K562 (cell line): Measurements from ENCODE around the gene ENDOV. TPM values are rescaled to one million over a fixed set of nuclear protein-coding genes. Genes with fewer than 3 reads are reported as not detected.
A peak's percentile ranks its signal among the peaks of the same experiment; 100 is the strongest.

ENCODE experiments used
- ATAC-seq: fragments of 200-7000 bp; cut with Tn5 transposase; 3 replicates; pipeline ENCODE4 v1.9.1; 2020; ENCODE audit warnings: moderate library complexity
- BruUV-seq: library from RNA; stranded (reverse); fragments of 400-500 nt; replicated peaks from 2 replicates; lab custom pipeline; 2021; lab: Mats Ljungman, UMichigan
- CTCF ChIA-PET: fragments of 300-600 bp; formaldehyde crosslinking; extraction: SDS; loops from one replicate; lab custom pipeline; 2021; ENCODE audit warnings: low intra/inter-chr PET ratio; lab: Yijun Ruan, JAX
- POLR2A ChIA-PET: fragments of 300-600, 350-650 bp; sonication (Branson Sonifier 250); formaldehyde crosslinking; extraction: SDS; loops from one replicate; lab custom pipeline; 2021; ENCODE audit warnings: antibody characterized with exemption, inconsistent platforms; lab: Yijun Ruan, JAX
- DNase-seq, 4 experiments: peaks; one replicate each; pipeline versions ENCODE4 v3.0.0 to v3.0.0-alpha.2; 2011 to 2018; ENCODE audit warnings: low spot score in 3 of 4, mixed read lengths in 3 of 4; ENCODE audit errors: extremely low read depth in 1 of 4
- FAIRE-seq: peaks from 2 replicates; lab custom pipeline; 2011; peaks lifted over from hg19 to GRCh38; lab: Jason Lieb, UNC
- H2AFZ ChIP-seq: 2 replicates; pipeline ENCODE4 v1.6.0; 2011; ENCODE audit warnings: low read depth, low read length, control low read depth, inconsistent platforms
- H3K27ac ChIP-seq: fragments of 200-600 bp; 3 replicates; pipeline ENCODE4 v1.8.0; 2011; ENCODE audit warnings: low read depth, mild to moderate bottlenecking, control low read depth, inconsistent platforms, low read length, moderate library complexity, mixed read lengths; ENCODE audit errors: extremely low read depth
- H3K27me3 ChIP-seq, 2 experiments: fragments of 300-600 bp in 1 of 2; 2 replicates in 1 of 2; 3 replicates in 1 of 2; pipeline versions ENCODE4 v1.6.0 to v1.8.0; 2011; ENCODE audit warnings: inconsistent platforms in 2 of 2, low read length in 2 of 2, mild to moderate bottlenecking in 1 of 2, mixed read lengths in 1 of 2, moderate library complexity in 1 of 2; ENCODE audit not compliant: control insufficient read depth in 2 of 2, insufficient read depth in 2 of 2
- H3K36me3 ChIP-seq: fragments of 300-600 bp; 3 replicates; pipeline ENCODE4 v1.8.0; 2011; ENCODE audit warnings: mild to moderate bottlenecking, low read length, inconsistent platforms; ENCODE audit not compliant: control insufficient read depth, insufficient read depth
- H3K4me1 ChIP-seq, 2 experiments: fragments of 200-600 bp in 1 of 2; replicated peaks in 1 of 2; 2 replicates in 1 of 2; 3 replicates in 1 of 2; pipeline versions ENCODE4 v1.5.1 to v1.8.0; 2011; ENCODE audit warnings: inconsistent platforms in 2 of 2, low read length in 2 of 2, mild to moderate bottlenecking in 1 of 2, mixed read lengths in 1 of 2, moderate library complexity in 1 of 2; ENCODE audit not compliant: control insufficient read depth in 2 of 2, insufficient read depth in 2 of 2
- H3K4me2 ChIP-seq: 2 replicates; pipeline ENCODE4 v1.6.1; 2011; ENCODE audit warnings: low read length, control low read depth, inconsistent platforms, mixed read lengths; ENCODE audit not compliant: insufficient read depth
- H3K4me3 ChIP-seq: fragments of 200-600 bp; sonication (generic), shearing (Covaris generic); 2 replicates; pipeline ENCODE4 v1.5.1; 2016; ENCODE audit warnings: control low read depth, inconsistent platforms
- H3K79me2 ChIP-seq: fragments of 200-600 bp; 3 replicates; pipeline ENCODE4 v1.8.0; 2011; ENCODE audit warnings: low read length, inconsistent platforms; ENCODE audit not compliant: control insufficient read depth, insufficient read depth
- H3K9ac ChIP-seq, 2 experiments: 2 replicates each; pipeline versions ENCODE4 v1.6.0 to v1.6.1; 2011; ENCODE audit warnings: low read depth in 2 of 2, low read length in 2 of 2, control low read depth in 1 of 2, inconsistent platforms in 1 of 2, mild to moderate bottlenecking in 1 of 2, mixed read lengths in 1 of 2; ENCODE audit not compliant: insufficient read depth in 1 of 2
- H3K9me1 ChIP-seq: one replicate; pipeline ENCODE4 v1.6.0; 2011; ENCODE audit warnings: inconsistent platforms, mild to moderate bottlenecking, low read length, moderate library complexity; ENCODE audit not compliant: control insufficient read depth, insufficient read depth
- H3K9me3 ChIP-seq: replicated peaks from 2 replicates; pipeline ENCODE4 v1.5.1; 2011; ENCODE audit warnings: low read depth, low read length, inconsistent platforms; ENCODE audit not compliant: control insufficient read depth, insufficient read depth
- H4K20me1 ChIP-seq: replicated peaks from 2 replicates; pipeline ENCODE4 v1.6.1; 2011; ENCODE audit warnings: low read length, inconsistent platforms, mixed read lengths; ENCODE audit not compliant: control insufficient read depth, insufficient read depth
- CXXC5 ChIP-seq: fragments of 250-450 bp; sonication (Bioruptor Pico); IDR thresholded peaks from 2 replicates; pipeline ENCODE4 v1.8.0; 2022; ENCODE audit warnings: inconsistent platforms, mild to moderate bottlenecking, moderate library complexity
- POLR2G ChIP-seq: fragments of 200-400 bp; formaldehyde crosslinking; IDR thresholded peaks from 2 replicates; pipeline ENCODE4 v1.6.1; 2017; ENCODE audit warnings: low read depth, mild to moderate bottlenecking, antibody characterized with exemption, low read length, moderate library complexity
- WGBS: fragments of 100-300 bp; shearing (Covaris generic); methylation state at CpG from one replicate; pipeline ENCODE4 v1.1.6; 2016; ENCODE audit warnings: low coverage, mixed read lengths; ENCODE audit not compliant: insufficient coverage; ENCODE audit errors: missing lambda C conversion rate; 5-methylcytosine and 5-hydroxymethylcytosine counted together
- in situ Hi-C: fragments of 300-500 bp; cut with MboI; formaldehyde crosslinking; loops from 4 replicates; pipeline ENCODE4 v1.15.0; 2018; ENCODE audit warnings: inconsistent platforms, mixed read lengths
- intact Hi-C: fragments of 100-400 bp; cut with micrococcal nuclease; formaldehyde crosslinking; loops from 2 replicates; pipeline ENCODE4 v1.14.2; 2022
- polyA plus RNA-seq, 8 experiments: library from polyadenylated mRNA; depleted of rRNA in 4 of 8; stranded (reverse) in 5 of 8; unstranded in 3 of 8; fragments of >200 nt; fragmentation: Nextera tagmentation in 2 of 8; fragmentation: Illumina TruSeq in 1 of 8; extraction: Ambion mirVana in 2 of 8; extraction: Trizol in 1 of 8; gene quantifications; 2 replicates each; pipeline versions ENCODE4 v1.2.1 to v1.2.3, GENCODE V29; 2011 to 2014; ENCODE audit warnings: inconsistent platforms in 1 of 8, missing spikeins in 1 of 8
- total RNA-seq, 7 experiments: library from RNA; depleted of rRNA in 6 of 7; stranded (reverse); fragments of >200 nt in 6 of 7; fragmentation: Illumina TruSeq in 2 of 7; extraction: Trizol in 2 of 7; gene quantifications; 2 replicates each; pipeline versions ENCODE4 v1.2.1 to v1.2.3, GENCODE V29; 2011 to 2021; ENCODE audit warnings: low replicate concordance in 1 of 7

ENDOV gene
- total and polyA plus RNA-seq, 9 of the 15 experiments (the other 6 are each of a cell fraction or from before 2014, with no cell fraction given), result 1.2 to 8.2 (median 3.7) TPM

GRCh38 chr17:80452173-80452915 is 37.4 kb downstream of the ENDOV start:
- intact Hi-C loops, result no loop called here
- ChIA-PET POLR2A (interaction anchor here (0.6 to 1.0 kb wide), 6 partner anchors 10 to 654 kb away, joined by 3 to 4 read pairs (median 3); no protein-coding TSS in a partner anchor), CTCF (no interaction called here)

More at GRCh38 chr17:80452173-80452915, 37.4 kb downstream of the ENDOV start:
- no peak overlapping the region for H3K27ac ChIP-seq
- 46% methylated on average over 13 of the region's 14 CpGs for WGBS
- H3K79me2 ChIP-seq, result peaks cover 3% of the 10 kb centered on the region; the same call in 2 of the 3 replicates
- H3K9ac ChIP-seq, result peak overlapping the region in 1 of 2 experiments; percentile 50; a peak in 2 of 4 replicates
- H3K4me3 ChIP-seq, result no peak overlapping the region
- H3K4me1 ChIP-seq, result peaks cover 29 to 57% of the 10 kb centered on the region in 2 experiments
- H3K27me3 ChIP-seq, result peaks cover 2 to 31% of the 10 kb centered on the region in 2 experiments; a peak in 2 of 5 replicates
- H3K4me2 ChIP-seq, result no peak overlapping the region
- no peak for FAIRE-seq
- H4K20me1 ChIP-seq, result no peaks in the 10 kb centered on the region; the same call in 1 of the 2 replicates
- DNase-seq, result no peak
- H3K9me3 ChIP-seq, result no peaks in the 10 kb centered on the region
- H3K36me3 ChIP-seq, result no peaks in the 10 kb centered on the region
- ATAC-seq, result no peak
- no TSS peak for BruUV-seq
- TF ChIP-seq POLR2G (0 out of 2 replicates have a peak, but pooled peaks have one; percentile 35), CXXC5 (no peak)
- H2AFZ ChIP-seq, result no peak overlapping the region
- in situ Hi-C loops, result no loop called here
- no peaks in the 10 kb centered on the region for H3K9me1 ChIP-seq
